HL-60 (cell line): Measurements from ENCODE around the gene SEPTIN10.
"Not testable (repeated sequence)": the region's sequence is repeated elsewhere in the genome, so short reads cannot be mapped to it uniquely, and the experiment has no call there.

Experiments used
- CTCF ChIP-seq: IDR thresholded peaks from one replicate; pipeline ENCODE4 v1.5.1; 2011; ENCODE audit warnings: low read length, control low read depth, inconsistent platforms; ENCODE audit not compliant: insufficient read depth
- GABPA ChIP-seq: IDR thresholded peaks from 2 replicates; pipeline ENCODE4 v1.6.1; 2012; ENCODE audit warnings: low read depth
- POLR2AphosphoS5 ChIP-seq: IDR thresholded peaks from 2 replicates; pipeline ENCODE4 v1.6.1; 2012; ENCODE audit warnings: low read depth
- SPI1 ChIP-seq: IDR thresholded peaks from 2 replicates; pipeline ENCODE4 v1.6.1; 2012; ENCODE audit warnings: low read depth, mild to moderate bottlenecking, borderline replicate concordance
- TF ChIP-seq, protein P1 (sequence below): IDR thresholded peaks from 2 replicates; pipeline ENCODE4 v1.6.1; 2012; ENCODE audit warnings: low read depth; ENCODE audit not compliant: insufficient replicate concordance

DNA sequence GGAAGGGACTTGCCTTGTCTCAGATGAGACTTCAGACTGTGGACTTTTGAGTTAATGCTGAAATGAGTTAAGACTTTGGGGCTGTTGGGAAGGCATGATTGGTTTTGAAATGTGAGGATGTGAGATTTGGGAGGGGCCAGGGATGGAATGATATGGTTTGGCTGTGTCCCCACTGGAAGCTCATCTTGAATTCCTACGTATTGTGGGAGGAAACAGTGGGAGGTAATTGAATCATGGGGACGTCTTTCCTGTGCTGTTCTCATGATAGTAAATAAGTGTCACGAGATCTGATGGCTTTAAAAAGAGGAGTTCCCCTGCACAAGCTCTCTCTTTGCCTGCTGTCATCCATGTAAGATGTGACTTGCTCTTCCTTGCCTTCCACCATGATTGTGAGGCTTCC is 77.2 kb downstream of the SEPTIN10 start:
- TF ChIP-seq CTCF, POLR2AphosphoS5, GABPA, SPI1: not testable (repeated sequence)
- TF ChIP-seq, protein P1, sequence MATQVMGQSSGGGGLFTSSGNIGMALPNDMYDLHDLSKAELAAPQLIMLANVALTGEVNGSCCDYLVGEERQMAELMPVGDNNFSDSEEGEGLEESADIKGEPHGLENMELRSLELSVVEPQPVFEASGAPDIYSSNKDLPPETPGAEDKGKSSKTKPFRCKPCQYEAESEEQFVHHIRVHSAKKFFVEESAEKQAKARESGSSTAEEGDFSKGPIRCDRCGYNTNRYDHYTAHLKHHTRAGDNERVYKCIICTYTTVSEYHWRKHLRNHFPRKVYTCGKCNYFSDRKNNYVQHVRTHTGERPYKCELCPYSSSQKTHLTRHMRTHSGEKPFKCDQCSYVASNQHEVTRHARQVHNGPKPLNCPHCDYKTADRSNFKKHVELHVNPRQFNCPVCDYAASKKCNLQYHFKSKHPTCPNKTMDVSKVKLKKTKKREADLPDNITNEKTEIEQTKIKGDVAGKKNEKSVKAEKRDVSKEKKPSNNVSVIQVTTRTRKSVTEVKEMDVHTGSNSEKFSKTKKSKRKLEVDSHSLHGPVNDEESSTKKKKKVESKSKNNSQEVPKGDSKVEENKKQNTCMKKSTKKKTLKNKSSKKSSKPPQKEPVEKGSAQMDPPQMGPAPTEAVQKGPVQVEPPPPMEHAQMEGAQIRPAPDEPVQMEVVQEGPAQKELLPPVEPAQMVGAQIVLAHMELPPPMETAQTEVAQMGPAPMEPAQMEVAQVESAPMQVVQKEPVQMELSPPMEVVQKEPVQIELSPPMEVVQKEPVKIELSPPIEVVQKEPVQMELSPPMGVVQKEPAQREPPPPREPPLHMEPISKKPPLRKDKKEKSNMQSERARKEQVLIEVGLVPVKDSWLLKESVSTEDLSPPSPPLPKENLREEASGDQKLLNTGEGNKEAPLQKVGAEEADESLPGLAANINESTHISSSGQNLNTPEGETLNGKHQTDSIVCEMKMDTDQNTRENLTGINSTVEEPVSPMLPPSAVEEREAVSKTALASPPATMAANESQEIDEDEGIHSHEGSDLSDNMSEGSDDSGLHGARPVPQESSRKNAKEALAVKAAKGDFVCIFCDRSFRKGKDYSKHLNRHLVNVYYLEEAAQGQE = not testable (repeated sequence)
